ENCODE measurements around the gene THBS2. TPM values are rescaled to one million over a fixed set of nuclear protein-coding genes. Genes with fewer than 3 reads are reported as not detected.
A peak's percentile ranks its signal among the peaks of the same experiment; 100 is the strongest.

THBS2 gene
- total RNA-seq, 1 donor from 2014 or later, result 0.13 TPM

DNA sequence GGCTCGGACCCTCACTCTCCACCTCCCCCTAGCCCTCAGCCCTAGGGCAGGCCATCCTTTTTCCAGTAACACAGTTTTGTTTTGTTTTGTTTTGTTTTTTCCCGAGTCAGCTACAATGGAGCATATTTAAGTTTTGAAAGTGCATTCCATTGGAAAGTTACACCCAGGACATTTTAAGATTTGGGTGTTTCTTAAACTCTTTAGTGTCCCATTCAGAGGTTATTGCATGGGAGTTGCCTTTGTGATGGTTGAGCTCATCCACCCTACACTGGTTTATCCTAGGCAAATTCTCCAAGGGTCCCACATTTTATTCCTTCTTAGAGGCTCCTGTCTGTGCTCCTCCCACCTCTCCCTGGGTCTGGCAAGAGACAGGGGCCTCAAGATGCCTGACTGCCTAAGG lies 58.9 kb downstream of the THBS2 start:
- TF ChIP-seq, protein P1, sequence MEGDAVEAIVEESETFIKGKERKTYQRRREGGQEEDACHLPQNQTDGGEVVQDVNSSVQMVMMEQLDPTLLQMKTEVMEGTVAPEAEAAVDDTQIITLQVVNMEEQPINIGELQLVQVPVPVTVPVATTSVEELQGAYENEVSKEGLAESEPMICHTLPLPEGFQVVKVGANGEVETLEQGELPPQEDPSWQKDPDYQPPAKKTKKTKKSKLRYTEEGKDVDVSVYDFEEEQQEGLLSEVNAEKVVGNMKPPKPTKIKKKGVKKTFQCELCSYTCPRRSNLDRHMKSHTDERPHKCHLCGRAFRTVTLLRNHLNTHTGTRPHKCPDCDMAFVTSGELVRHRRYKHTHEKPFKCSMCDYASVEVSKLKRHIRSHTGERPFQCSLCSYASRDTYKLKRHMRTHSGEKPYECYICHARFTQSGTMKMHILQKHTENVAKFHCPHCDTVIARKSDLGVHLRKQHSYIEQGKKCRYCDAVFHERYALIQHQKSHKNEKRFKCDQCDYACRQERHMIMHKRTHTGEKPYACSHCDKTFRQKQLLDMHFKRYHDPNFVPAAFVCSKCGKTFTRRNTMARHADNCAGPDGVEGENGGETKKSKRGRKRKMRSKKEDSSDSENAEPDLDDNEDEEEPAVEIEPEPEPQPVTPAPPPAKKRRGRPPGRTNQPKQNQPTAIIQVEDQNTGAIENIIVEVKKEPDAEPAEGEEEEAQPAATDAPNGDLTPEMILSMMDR (IDR thresholded peaks at IDR 0.05), result no peak
- TF ChIP-seq EZH2phosphoT487 (IDR thresholded peaks at IDR 0.05) (no peak), EZH2 (IDR thresholded peaks at IDR 0.05) (no peak)
- H3K36me3 Mint-ChIP-seq, result peaks cover 2% of the 10 kb centered on the region
- no peak for DNase-seq (ENCODE audit: low spot score)
- H3K27ac Mint-ChIP-seq, result no peak overlapping the region
- H3K27me3 ChIP-seq, result no peaks in the 10 kb centered on the region
- no peaks in the 10 kb centered on the region for H3K27me3 Mint-ChIP-seq (ENCODE audit: insufficient read depth, low read depth)
- H3F3A ChIP-seq (ENCODE audit: low read depth), result no peaks in the 10 kb centered on the region
- H2AFZ ChIP-seq (replicated peaks), result no peak overlapping the region
- H3K4me1 Mint-ChIP-seq, result peaks cover 17% of the 10 kb centered on the region
- no peak overlapping the region for H3K4me3 Mint-ChIP-seq
- no peaks in the 10 kb centered on the region for H3K79me2 ChIP-seq (ENCODE audit: low read depth)
- H3K9me3 ChIP-seq (ENCODE audit: low read depth), result no peaks in the 10 kb centered on the region
- H3K4me3 ChIP-seq, result no peak overlapping the region
- no peaks in the 10 kb centered on the region for H3K36me3 ChIP-seq
- H4K20me1 ChIP-seq (ENCODE audit: low read depth), result no peaks in the 10 kb centered on the region
- peaks cover 14% of the 10 kb centered on the region for H3K4me1 ChIP-seq
- no peak overlapping the region for H3K27ac ChIP-seq
- no peak overlapping the region for H3K4me2 ChIP-seq
- no peak overlapping the region for H3K9ac ChIP-seq
- H3K9me3 Mint-ChIP-seq, result peaks cover 17% of the 10 kb centered on the region

DNA sequence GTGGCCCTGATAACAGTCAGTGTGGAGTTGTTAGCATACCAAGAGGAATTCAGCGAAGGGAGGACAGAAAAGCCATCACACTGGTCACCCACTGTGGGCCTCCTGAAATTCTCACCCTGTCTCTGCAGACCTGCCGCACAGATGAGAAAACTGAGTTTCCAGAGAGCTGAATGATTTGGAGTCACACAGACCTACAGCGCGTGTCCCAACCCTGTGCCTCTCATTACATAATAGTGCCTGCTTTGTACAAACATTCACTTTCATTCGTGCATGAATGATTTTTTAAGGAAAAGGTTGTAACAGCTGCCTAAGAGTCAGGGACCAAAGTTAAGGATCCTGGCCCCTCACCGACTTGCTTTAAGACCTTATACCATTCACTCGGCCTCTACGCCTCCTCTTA lies 62.7 kb downstream of the THBS2 start:
- no peak overlapping the region for H3K4me3 ChIP-seq
- no peak overlapping the region for H3K4me3 Mint-ChIP-seq
- no peak overlapping the region for H3K4me2 ChIP-seq
- TF ChIP-seq EZH2phosphoT487 (IDR thresholded peaks at IDR 0.05) (no peak), EZH2 (IDR thresholded peaks at IDR 0.05) (no peak)
- TF ChIP-seq, protein P1 (IDR thresholded peaks at IDR 0.05), result no peak
- H3K79me2 ChIP-seq (ENCODE audit: low read depth), result no peaks in the 10 kb centered on the region
- H3K27ac ChIP-seq, result no peak overlapping the region
- H3K9me3 Mint-ChIP-seq, result peaks cover 17% of the 10 kb centered on the region
- H2AFZ ChIP-seq (replicated peaks), result no peak overlapping the region
- peaks cover 35% of the 10 kb centered on the region for H3K4me1 Mint-ChIP-seq
- no peaks in the 10 kb centered on the region for H3K36me3 ChIP-seq
- H3K36me3 Mint-ChIP-seq, result peaks cover 2% of the 10 kb centered on the region
- H4K20me1 ChIP-seq (ENCODE audit: low read depth), result no peaks in the 10 kb centered on the region
- H3K9me3 ChIP-seq (ENCODE audit: low read depth), result no peaks in the 10 kb centered on the region
- H3K27me3 Mint-ChIP-seq (ENCODE audit: insufficient read depth, low read depth), result peaks cover 3% of the 10 kb centered on the region
- no peak for DNase-seq (ENCODE audit: low spot score)
- no peaks in the 10 kb centered on the region for H3K27me3 ChIP-seq
- H3F3A ChIP-seq (ENCODE audit: low read depth), result no peaks in the 10 kb centered on the region
- H3K27ac Mint-ChIP-seq, result no peak overlapping the region
- peaks cover 16% of the 10 kb centered on the region for H3K4me1 ChIP-seq
- no peak overlapping the region for H3K9ac ChIP-seq

DNA sequence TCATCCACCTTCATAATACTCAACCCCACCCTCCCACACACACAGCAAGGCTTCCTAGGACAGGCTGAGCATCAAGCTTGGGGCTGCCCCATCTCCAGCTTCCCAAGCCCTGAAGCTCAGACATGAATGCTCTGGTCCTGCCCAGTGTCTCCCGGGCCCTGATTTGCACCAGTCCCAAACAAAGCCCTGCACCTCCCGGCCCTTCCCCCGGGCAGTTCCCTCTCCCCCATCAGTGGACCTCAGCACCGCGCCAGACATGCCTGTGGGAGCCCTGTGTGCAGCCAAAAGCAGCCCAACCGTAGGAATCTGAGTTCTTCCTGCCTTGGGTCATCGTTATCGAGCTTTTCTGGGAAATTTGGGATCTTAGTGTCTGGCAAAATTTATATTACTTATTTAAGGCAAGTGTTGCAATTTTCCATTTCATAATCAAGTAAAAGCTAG lies 63.5 kb downstream of the THBS2 start:
- Histone ChIP-seq H3K79me2 (ENCODE audit: low read depth) (no peaks in the 10 kb centered on the region), H3K9me3 (ENCODE audit: low read depth) (no peaks in the 10 kb centered on the region), H3K4me1 (peaks cover 16% of the 10 kb centered on the region), H3K4me3 (no peak overlapping the region), H2AFZ (replicated peaks) (peak overlapping the region; percentile 37), H3F3A (ENCODE audit: low read depth) (no peaks in the 10 kb centered on the region), H3K27me3 (no peaks in the 10 kb centered on the region), H3K4me2 (no peak overlapping the region), H3K36me3 (no peaks in the 10 kb centered on the region), H3K27ac (no peak overlapping the region), H4K20me1 (ENCODE audit: low read depth) (no peaks in the 10 kb centered on the region), H3K9ac (no peak overlapping the region)
- H3K27ac Mint-ChIP-seq, result peak overlapping the region; percentile 68
- H3K4me1 Mint-ChIP-seq, result peaks cover 35% of the 10 kb centered on the region
- H3K27me3 Mint-ChIP-seq (ENCODE audit: insufficient read depth, low read depth), result peaks cover 3% of the 10 kb centered on the region
- TF ChIP-seq EZH2phosphoT487 (IDR thresholded peaks at IDR 0.05), result no peak
- no peak for TF ChIP-seq EZH2 (IDR thresholded peaks at IDR 0.05)
- TF ChIP-seq, protein P1 (IDR thresholded peaks at IDR 0.05), result no peak
- no peak for DNase-seq (ENCODE audit: low spot score)
- H3K9me3 Mint-ChIP-seq, result peaks cover 15% of the 10 kb centered on the region
- H3K36me3 Mint-ChIP-seq, result peaks cover 2% of the 10 kb centered on the region
- H3K4me3 Mint-ChIP-seq, result no peak overlapping the region
